Left hindlimb (tissue), 1 donor: ENCODE measurements around the gene IRF7.

Experiments used
- DNase-seq: peaks from one replicate; pipeline ENCODE4 v3.0.0-alpha.2; 2018

Gene IRF7

DNA sequence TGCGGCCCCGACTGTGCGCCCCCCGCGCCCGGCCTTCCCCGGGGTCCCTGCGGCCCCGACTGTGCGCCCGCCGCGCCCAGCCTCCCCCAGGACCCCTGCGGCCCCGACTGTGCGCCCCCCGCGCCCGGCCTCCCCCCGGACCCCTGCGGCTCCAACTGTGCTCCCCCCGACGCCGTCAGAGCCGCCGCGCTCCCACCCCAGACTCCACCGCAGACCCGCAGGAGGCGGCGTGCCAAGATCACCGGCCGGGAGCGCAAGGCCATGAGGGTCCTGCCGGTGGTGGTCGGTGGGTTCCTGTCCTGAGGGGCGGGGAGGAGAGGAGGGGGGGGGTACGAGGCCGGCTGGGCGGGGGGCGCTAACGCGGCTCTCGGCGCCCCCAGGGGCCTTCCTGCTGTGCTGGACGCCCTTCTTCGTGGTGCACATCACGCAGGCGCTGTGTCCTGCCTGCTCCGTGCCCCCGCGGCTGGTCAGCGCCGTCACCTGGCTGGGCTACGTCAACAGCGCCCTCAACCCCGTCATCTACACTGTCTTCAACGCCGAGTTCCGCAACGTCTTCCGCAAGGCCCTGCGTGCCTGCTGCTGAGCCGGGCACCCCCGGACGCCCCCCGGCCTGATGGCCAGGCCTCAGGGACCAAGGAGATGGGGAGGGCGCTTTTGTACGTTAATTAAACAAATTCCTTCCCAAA lies 24.4 kb upstream of the IRF7 start:
- DNase-seq = no peak

DNA sequence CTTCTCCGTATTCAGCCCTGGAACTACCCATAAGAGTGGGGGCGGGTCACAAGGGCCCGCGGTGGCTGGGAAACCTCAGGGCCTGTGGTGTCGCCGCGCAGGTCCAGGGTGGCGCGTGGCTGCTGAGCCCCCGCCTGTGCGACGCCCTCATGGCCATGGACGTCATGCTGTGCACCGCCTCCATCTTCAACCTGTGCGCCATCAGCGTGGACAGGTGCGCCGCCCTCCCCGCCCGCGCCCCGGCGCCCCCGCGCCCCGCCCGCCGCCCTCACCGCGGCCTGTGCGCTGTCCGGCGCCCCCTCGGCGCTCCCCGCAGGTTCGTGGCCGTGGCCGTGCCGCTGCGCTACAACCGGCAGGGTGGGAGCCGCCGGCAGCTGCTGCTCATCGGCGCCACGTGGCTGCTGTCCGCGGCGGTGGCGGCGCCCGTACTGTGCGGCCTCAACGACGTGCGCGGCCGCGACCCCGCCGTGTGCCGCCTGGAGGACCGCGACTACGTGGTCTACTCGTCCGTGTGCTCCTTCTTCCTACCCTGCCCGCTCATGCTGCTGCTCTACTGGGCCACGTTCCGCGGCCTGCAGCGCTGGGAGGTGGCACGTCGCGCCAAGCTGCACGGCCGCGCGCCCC lies 23.7 kb upstream of the IRF7 start:
- DNase-seq = no peak

DNA sequence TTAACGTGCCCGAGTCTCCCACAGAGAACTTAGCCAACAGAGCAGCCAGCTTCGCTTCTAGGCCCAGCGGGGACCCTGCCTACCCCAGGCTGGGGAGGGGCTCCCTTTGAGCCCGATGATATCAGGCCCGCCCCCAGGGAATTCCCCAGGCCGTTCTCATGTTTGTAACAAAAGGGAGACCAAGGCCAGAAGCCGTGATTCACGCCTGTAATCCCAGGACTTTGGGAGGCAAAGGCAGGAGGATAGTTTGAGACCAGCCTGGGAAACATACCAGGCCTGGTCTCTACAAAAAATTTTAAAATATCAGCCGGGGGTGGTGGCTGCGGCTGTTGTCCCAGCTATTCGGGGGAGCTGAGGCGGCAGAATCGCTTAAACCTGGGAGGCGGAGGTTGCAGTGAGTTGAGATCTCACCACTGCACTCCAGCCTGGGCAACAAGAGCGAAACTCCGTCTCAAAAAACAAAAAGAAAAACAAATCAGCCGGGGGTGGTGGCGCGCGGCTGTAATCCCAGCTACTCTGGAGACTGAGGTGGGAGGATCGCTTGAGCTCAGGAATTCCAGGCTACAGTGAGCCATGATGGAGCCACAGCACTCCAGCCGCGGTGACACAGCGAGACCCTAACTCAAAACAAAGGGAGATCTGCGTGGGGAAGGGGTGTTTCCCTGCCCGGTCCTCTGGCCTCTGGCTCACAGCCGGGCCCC lies 23.0 kb upstream of the IRF7 start:
- DNase-seq = no peak

DNA sequence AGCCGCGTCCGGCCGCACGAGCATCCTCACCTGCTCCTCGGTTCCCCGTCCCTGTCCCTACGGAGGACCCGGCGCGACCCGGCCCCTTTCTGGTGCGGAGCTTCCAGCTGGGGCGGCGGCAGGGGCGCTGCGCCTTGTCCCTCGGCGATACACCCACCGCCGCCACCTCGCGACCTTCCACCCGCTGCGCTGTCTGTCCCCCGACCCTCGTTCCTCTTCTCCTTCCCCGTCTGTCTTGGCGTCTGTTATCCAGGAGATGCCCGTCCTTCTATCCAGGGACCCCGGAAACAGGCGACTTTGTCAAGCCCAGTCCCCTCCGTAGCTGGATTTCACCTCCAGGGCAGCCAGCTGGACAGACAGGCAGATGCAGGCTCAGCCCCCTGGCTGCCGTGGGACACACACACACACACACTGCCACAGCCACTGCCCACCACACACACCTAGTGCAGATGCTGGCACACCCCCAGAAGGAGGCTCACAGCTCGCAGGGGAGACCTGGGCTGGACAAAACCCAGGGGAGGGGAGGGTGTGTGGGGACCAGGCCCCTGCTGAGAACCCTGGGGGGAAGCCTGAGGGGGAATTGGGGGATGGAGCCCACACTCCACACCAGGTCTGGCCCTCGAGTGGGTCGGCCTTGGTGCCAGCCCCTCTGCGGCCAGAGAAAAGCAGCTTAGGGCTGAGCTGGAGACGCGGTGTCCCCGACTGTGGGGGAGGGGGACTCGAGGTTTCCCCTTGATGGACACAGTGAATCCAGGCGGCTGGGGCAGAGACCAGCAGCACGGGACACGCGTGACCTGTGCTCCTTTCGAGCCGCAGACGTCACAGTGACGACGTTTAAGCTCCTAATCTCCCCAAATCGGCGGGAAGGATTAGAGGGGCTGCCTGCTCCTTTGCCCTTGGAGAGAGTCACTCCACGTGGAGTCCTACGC lies 22.1 kb upstream of the IRF7 start:
- no peak for DNase-seq

GRCh38 chr11:637333-637592 lies 21.5 kb upstream of the IRF7 start:
- DNase-seq = no peak

GRCh38 chr11:636511-637332 lies 21.0 kb upstream of the IRF7 start, which contains the start of gene DRD4:
DRD4 (plus strand) TSS chr11:637269; CDS start chr11:637305, 36 bp downstream.
- no peak for DNase-seq

GRCh38 chr11:635945-636510 lies 20.3 kb upstream of the IRF7 start:
- DNase-seq = no peak

- DNase-seq = no peak
These were observed 15.1 kb upstream of the IRF7 start for GRCh38 chr11:630871-631270.

- DNase-seq = peak; percentile 42
These were observed 13.5 kb upstream of the IRF7 start for GRCh38 chr11:629237-629583.

DNA sequence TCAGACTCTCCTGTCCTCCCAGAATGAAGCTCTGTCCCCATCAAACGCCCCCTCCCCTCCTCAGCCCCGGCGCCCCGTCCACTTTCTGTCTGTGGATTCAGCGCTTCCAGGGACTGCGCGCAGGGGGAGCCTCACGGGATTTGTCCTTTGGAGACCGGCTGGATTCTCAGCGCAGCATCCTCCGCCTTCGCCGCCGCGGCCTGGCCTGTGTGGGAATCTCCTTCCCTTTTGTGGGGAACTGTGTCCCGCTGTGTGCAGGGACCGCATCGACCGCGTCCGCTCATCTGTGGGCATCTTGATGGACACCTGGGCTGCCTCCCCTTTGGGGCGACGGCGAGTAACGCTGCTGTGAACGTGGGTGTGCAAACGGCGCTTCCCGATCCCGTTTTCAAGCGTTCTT lies 12.3 kb upstream of the IRF7 start:
- DNase-seq = no peak

- no peak for DNase-seq
These were observed 11.5 kb upstream of the IRF7 start for GRCh38 chr11:627308-627576.

GRCh38 chr11:626475-627307 lies 10.9 kb upstream of the IRF7 start, which contains the start of gene SCT:
SCT (minus strand) TSS chr11:627181; CDS start chr11:627143, 38 bp downstream.
- no peak for DNase-seq

GRCh38 chr11:625636-626268 lies 10.0 kb upstream of the IRF7 start:
- DNase-seq = peak; percentile 29

- no peak for DNase-seq
These were observed 9.2 kb upstream of the IRF7 start, which contains the start of gene CDHR5 for GRCh38 chr11:624705-625635. CDHR5 (minus strand) TSS chr11:624955; CDS start chr11:624902, 53 bp downstream.

- peak; percentile 40 for DNase-seq
These were observed 8.4 kb upstream of the IRF7 start for GRCh38 chr11:623999-624704.

GRCh38 chr11:623349-623869 lies 7.7 kb upstream of the IRF7 start:
- peak; percentile 32 for DNase-seq

- peak; percentile 33 for DNase-seq
These were observed 6.1 kb upstream of the IRF7 start for GRCh38 chr11:621838-622237.
